Mesenchymal stem cell (in vitro differentiated cells and primary cell): Measurements from ENCODE around the gene SPSB1.
A peak's percentile ranks its signal among the peaks of the same experiment; 100 is the strongest.

ENCODE experiments used
- DNase-seq: peaks from one replicate; pipeline ENCODE4 v3.0.0-alpha.2; 2013
- H2AFZ ChIP-seq: one replicate; pipeline ENCODE4 v1.6.1; 2013; ENCODE audit warnings: low read depth, mild to moderate bottlenecking, control low read depth, inconsistent platforms, low read length, moderate library complexity
- H2AK5ac ChIP-seq: 2 replicates; pipeline ENCODE4 v1.6.1; 2013; ENCODE audit warnings: low read length, moderate library complexity, mild to moderate bottlenecking, inconsistent platforms; ENCODE audit not compliant: severe bottlenecking
- H2BK120ac ChIP-seq: one replicate; pipeline ENCODE4 v1.6.1; 2013; ENCODE audit warnings: low read depth, mild to moderate bottlenecking, inconsistent platforms, low read length, moderate library complexity
- H2BK12ac ChIP-seq, 2 experiments: one replicate each; pipeline ENCODE4 v1.6.1; 2013; ENCODE audit warnings: inconsistent platforms in 2 of 2, low read length in 2 of 2, mild to moderate bottlenecking in 2 of 2, moderate library complexity in 2 of 2, control low read depth in 1 of 2
- H2BK15ac ChIP-seq: one replicate; pipeline ENCODE4 v1.6.1; 2013; ENCODE audit warnings: mild to moderate bottlenecking, low read depth, inconsistent platforms; ENCODE audit not compliant: poor library complexity, severe bottlenecking
- H2BK5ac ChIP-seq: 2 replicates; pipeline ENCODE4 v1.6.1; 2013; ENCODE audit warnings: low read depth, mild to moderate bottlenecking, low read length, control low read depth, inconsistent platforms; ENCODE audit not compliant: poor library complexity, severe bottlenecking
- H3K14ac ChIP-seq, 2 experiments: one replicate each; pipeline ENCODE4 v1.6.1; 2013; ENCODE audit warnings: inconsistent platforms in 2 of 2, low read length in 2 of 2, control low read depth in 1 of 2, mild to moderate bottlenecking in 1 of 2, moderate library complexity in 1 of 2
- H3K18ac ChIP-seq, 2 experiments: one replicate each; pipeline ENCODE4 v1.6.1; 2013; ENCODE audit warnings: inconsistent platforms in 2 of 2, low read length in 2 of 2, control low read depth in 1 of 2, low read depth in 1 of 2, mild to moderate bottlenecking in 1 of 2
- H3K23ac ChIP-seq, 2 experiments: one replicate each; pipeline ENCODE4 v1.6.1; 2013; ENCODE audit warnings: inconsistent platforms in 2 of 2, low read length in 2 of 2, mild to moderate bottlenecking in 2 of 2, moderate library complexity in 2 of 2, control low read depth in 1 of 2
- H3K27ac ChIP-seq: 2 replicates; pipeline ENCODE4 v1.5.1; 2013; ENCODE audit warnings: mild to moderate bottlenecking, moderate library complexity, low read length, control low read depth, inconsistent platforms; ENCODE audit not compliant: poor library complexity, severe bottlenecking
- H3K27me3 ChIP-seq, 2 experiments: 2 replicates each; pipeline versions ENCODE4 v1.6.1 to v1.7.0; 2013; ENCODE audit warnings: low read length in 2 of 2, mild to moderate bottlenecking in 2 of 2, moderate library complexity in 2 of 2, control low read depth in 1 of 2, inconsistent platforms in 1 of 2; ENCODE audit not compliant: control insufficient read depth in 1 of 2, insufficient read depth in 1 of 2
- H3K36me3 ChIP-seq, 2 experiments: 2 replicates each; pipeline versions ENCODE4 v1.6.1 to v1.7.0; 2013; ENCODE audit warnings: low read length in 2 of 2, control low read depth in 1 of 2, inconsistent platforms in 1 of 2, low read depth in 1 of 2, mild to moderate bottlenecking in 1 of 2; ENCODE audit not compliant: insufficient read depth in 2 of 2, control insufficient read depth in 1 of 2
- H3K4ac ChIP-seq, 2 experiments: one replicate each; pipeline ENCODE4 v1.6.1; 2013; ENCODE audit warnings: inconsistent platforms in 2 of 2, low read length in 2 of 2, mild to moderate bottlenecking in 2 of 2, moderate library complexity in 2 of 2, control low read depth in 1 of 2, low read depth in 1 of 2
- H3K4me1 ChIP-seq: 2 replicates; pipeline ENCODE4 v1.6.1; 2013; ENCODE audit warnings: low read depth, low read length, control low read depth; ENCODE audit not compliant: control insufficient read depth, insufficient read depth
- H3K4me2 ChIP-seq: 2 replicates; pipeline ENCODE4 v1.6.1; 2013; ENCODE audit warnings: low read length, mild to moderate bottlenecking, inconsistent platforms; ENCODE audit not compliant: poor library complexity, severe bottlenecking
- H3K4me3 ChIP-seq, 2 experiments: 2 replicates each; pipeline versions ENCODE4 v1.5.1 to v1.7.0; 2013; ENCODE audit warnings: low read length in 2 of 2, mild to moderate bottlenecking in 2 of 2, control low read depth in 1 of 2, low read depth in 1 of 2; ENCODE audit not compliant: insufficient read depth in 1 of 2
- H3K79me1 ChIP-seq: replicated peaks from 2 replicates; pipeline ENCODE4 v1.6.1; 2013; ENCODE audit warnings: mild to moderate bottlenecking, control low read depth, low read length, inconsistent platforms; ENCODE audit not compliant: poor library complexity, severe bottlenecking
- H3K9ac ChIP-seq: 2 replicates; pipeline ENCODE4 v1.7.0; 2013; ENCODE audit warnings: mild to moderate bottlenecking, low read length, moderate library complexity
- H3K9me3 ChIP-seq: 2 replicates; pipeline ENCODE4 v1.7.0; 2013; ENCODE audit warnings: mild to moderate bottlenecking, low read length; ENCODE audit not compliant: control insufficient read depth
- H4K8ac ChIP-seq: one replicate; pipeline ENCODE4 v1.6.1; 2013; ENCODE audit warnings: inconsistent platforms, mild to moderate bottlenecking, low read length, moderate library complexity
- H4K91ac ChIP-seq: one replicate; pipeline ENCODE4 v1.6.1; 2013; ENCODE audit warnings: mild to moderate bottlenecking, low read length, inconsistent platforms
- WGBS: methylation state at CpG from one replicate; pipeline ENCODE4 v1.1.7; 2013; ENCODE audit warnings: mixed read lengths; 5-methylcytosine and 5-hydroxymethylcytosine counted together

Gene SPSB1

DNA sequence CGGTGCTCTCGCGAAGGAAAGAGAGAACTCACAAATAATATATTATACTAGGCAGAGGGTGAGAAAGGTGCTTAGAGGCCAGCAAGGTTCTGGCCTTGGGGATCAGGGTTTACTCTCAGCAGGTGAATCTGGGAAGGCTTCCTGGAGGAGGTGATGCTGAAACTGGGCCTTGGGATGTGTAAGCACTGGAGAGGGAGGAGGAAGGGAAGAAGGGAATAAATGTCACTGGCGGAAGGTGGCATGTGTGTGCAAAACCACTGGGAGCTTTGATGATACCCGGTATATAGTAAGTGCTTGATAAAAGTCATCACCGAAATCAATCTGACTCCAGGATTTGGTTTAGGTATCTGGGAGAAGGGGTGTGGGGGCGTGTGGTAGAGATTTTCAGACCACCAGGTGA lies 24.4 kb downstream of the SPSB1 start:
- Histone ChIP-seq H3K9ac (peak overlapping the region; percentile 58), H3K4me1 (peaks cover 79% of the 10 kb centered on the region), H3K27ac (peak overlapping the region; percentile 28), H2AFZ (no peak overlapping the region), H3K79me1 (peaks cover 13% of the 10 kb centered on the region), H2BK120ac (no peak overlapping the region), H4K8ac (no peak overlapping the region), H3K4me2 (no peak overlapping the region), H3K18ac (no peak overlapping the region), H3K27me3 (no peaks in the 10 kb centered on the region), H3K36me3 (peaks cover 38 to 55% of the 10 kb centered on the region in 2 experiments), H2BK5ac (no peak overlapping the region), H3K4ac (no peak overlapping the region), H3K9me3 (no peaks in the 10 kb centered on the region), H3K4me3 (no peak overlapping the region), H2BK15ac (no peak overlapping the region), H4K91ac (no peak overlapping the region), H3K23ac (no peak overlapping the region), H3K14ac (no peak overlapping the region), H2AK5ac (peak overlapping the region; percentile 75), H2BK12ac (no peak overlapping the region)
- DNase-seq, result no peak
- WGBS, result 90% methylated on average over 6 of the region's 7 CpGs

- Histone ChIP-seq H4K8ac (no peak overlapping the region), H2BK12ac (peak overlapping the region in 1 of 2 experiments; percentile 59), H3K9me3 (no peaks in the 10 kb centered on the region), H3K4ac (no peak overlapping the region), H3K27me3 (no peaks in the 10 kb centered on the region), H4K91ac (no peak overlapping the region), H2AFZ (no peak overlapping the region), H3K36me3 (peaks cover 44 to 55% of the 10 kb centered on the region in 2 experiments), H2BK120ac (no peak overlapping the region), H3K9ac (peak overlapping the region; percentile 58), H3K4me1 (peaks cover 76% of the 10 kb centered on the region), H2BK5ac (no peak overlapping the region), H3K18ac (peak overlapping the region in 1 of 2 experiments; percentile 59), H2BK15ac (peak overlapping the region; percentile 18), H2AK5ac (peak overlapping the region; percentile 66), H3K79me1 (peaks cover 15% of the 10 kb centered on the region), H3K4me2 (no peak overlapping the region), H3K4me3 (peak overlapping the region in 1 of 2 experiments; percentile 42), H3K14ac (peak overlapping the region in 1 of 2 experiments; percentile 11), H3K23ac (no peak overlapping the region), H3K27ac (peak overlapping the region; percentile 28)
- DNase-seq, result peak; percentile 75
- WGBS, result 86% methylated on average over 25 of the region's 28 CpGs
Observed at GRCh38 chr1:9317591-9318417, 25.1 kb downstream of the SPSB1 start.

- H3K4me3 ChIP-seq, result no peak overlapping the region
Observed at GRCh38 chr1:9319208-9319788, 26.6 kb downstream of the SPSB1 start.

More at GRCh38 chr1:9319208-9319788, 26.6 kb downstream of the SPSB1 start:
- WGBS, result 92% methylated on average over 16 of the region's 20 CpGs
- Histone ChIP-seq H2AFZ (no peak overlapping the region), H3K4me1 (peaks cover 76% of the 10 kb centered on the region), H4K8ac (no peak overlapping the region), H3K18ac (peak overlapping the region in 1 of 2 experiments; percentile 7), H3K14ac (peak overlapping the region in 1 of 2 experiments; percentile 94), H2BK120ac (no peak overlapping the region), H3K79me1 (peaks cover 17% of the 10 kb centered on the region), H2BK5ac (no peak overlapping the region), H3K9me3 (no peaks in the 10 kb centered on the region), H3K27me3 (no peaks in the 10 kb centered on the region), H3K27ac (no peak overlapping the region), H2BK12ac (peak overlapping the region in 1 of 2 experiments; percentile 31), H3K36me3 (peaks cover 58 to 64% of the 10 kb centered on the region in 2 experiments), H3K9ac (no peak overlapping the region), H3K4me2 (no peak overlapping the region), H2BK15ac (no peak overlapping the region), H3K23ac (no peak overlapping the region), H3K4ac (peak overlapping the region in 1 of 2 experiments; percentile 79), H4K91ac (peak overlapping the region; percentile 46), H2AK5ac (peak overlapping the region; percentile 11)
- DNase-seq, result no peak
